Measurements from ENCODE around the gene RGL3.
A peak's percentile ranks its signal among the peaks of the same experiment; 100 is the strongest.

RGL3 gene

DNA sequence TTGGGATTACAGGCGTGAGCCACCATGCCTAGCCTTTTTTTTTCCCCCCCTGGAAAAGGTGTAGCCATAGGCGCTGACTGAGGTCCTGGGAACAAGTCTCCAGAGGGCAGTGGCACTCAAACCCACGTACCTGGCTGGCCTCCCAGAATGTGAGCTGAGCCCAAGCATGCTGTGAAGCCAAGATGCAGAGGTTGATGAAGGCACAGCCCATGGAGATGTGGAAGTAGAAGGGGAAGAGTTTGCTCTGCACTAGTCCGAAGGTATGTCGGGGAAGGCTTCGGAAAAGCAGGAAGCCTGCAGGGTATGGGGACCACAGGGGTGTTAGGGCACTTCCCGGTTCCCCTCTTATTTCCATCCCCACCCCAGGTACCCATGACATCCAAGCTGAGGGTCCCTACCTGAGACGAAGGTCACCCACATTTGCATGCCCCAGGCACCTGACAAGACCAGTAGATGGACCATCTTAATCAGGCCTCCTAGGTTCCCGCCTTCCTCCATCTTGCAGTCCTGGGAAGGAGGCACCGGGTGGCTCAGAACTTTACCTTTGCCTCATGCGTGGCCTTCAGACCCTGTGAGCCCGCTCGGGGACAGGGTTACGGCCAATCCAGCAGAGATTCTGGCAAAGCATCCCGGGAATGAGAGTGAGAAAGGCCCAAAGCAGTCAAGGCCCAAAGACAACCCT, 73.9 kb downstream of the RGL3 start:
- H3K36me3 ChIP-seq, result no peaks in the 10 kb centered on the region
- peak overlapping the region; percentile 87 for H3K27ac ChIP-seq
- H3K27me3 ChIP-seq, result no peaks in the 10 kb centered on the region
- H3K4me3 ChIP-seq (ENCODE audit: low read depth in 1 of 2, low read length in 1 of 2), result peak overlapping the region; percentile 76 to 87
- H3K4me1 ChIP-seq (ENCODE audit: control insufficient read depth in 1 of 2, insufficient read depth in 1 of 2, low read depth in 1 of 2, low read length in 1 of 2), result peaks cover 45 to 54% of the 10 kb centered on the region in 2 experiments
- H3K9me3 ChIP-seq, result no peaks in the 10 kb centered on the region
- TF ChIP-seq, protein P1, sequence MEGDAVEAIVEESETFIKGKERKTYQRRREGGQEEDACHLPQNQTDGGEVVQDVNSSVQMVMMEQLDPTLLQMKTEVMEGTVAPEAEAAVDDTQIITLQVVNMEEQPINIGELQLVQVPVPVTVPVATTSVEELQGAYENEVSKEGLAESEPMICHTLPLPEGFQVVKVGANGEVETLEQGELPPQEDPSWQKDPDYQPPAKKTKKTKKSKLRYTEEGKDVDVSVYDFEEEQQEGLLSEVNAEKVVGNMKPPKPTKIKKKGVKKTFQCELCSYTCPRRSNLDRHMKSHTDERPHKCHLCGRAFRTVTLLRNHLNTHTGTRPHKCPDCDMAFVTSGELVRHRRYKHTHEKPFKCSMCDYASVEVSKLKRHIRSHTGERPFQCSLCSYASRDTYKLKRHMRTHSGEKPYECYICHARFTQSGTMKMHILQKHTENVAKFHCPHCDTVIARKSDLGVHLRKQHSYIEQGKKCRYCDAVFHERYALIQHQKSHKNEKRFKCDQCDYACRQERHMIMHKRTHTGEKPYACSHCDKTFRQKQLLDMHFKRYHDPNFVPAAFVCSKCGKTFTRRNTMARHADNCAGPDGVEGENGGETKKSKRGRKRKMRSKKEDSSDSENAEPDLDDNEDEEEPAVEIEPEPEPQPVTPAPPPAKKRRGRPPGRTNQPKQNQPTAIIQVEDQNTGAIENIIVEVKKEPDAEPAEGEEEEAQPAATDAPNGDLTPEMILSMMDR (IDR thresholded peaks at IDR 0.05), result no peak

All from neutrophil (primary cell).